HEK293 (cell line): ENCODE data around the gene HES2.

Experiments
- CTCF ChIA-PET: fragments of 350-600 bp; formaldehyde crosslinking; extraction: SDS; loops from one replicate; lab custom pipeline; 2021; ENCODE audit warnings: antibody characterized with exemption; lab: Yijun Ruan, JAX
- POLR2A ChIA-PET: fragments of 300-600 bp; formaldehyde crosslinking; extraction: SDS; loops from one replicate; lab custom pipeline; 2020; ENCODE audit warnings: antibody characterized with exemption, inconsistent platforms; lab: Yijun Ruan, JAX
- H3K27ac ChIP-seq: fragments of 200-500 bp; sonication (Bioruptor generic); 2 replicates; pipeline ENCODE4 v1.5.1; 2014; ENCODE audit warnings: low read depth, low read length, control low read depth, inconsistent platforms; ENCODE audit errors: extremely low read depth
- H3K36me3 ChIP-seq, 2 experiments: fragments of 200-500 bp in 1 of 2; sonication (Bioruptor generic) in 1 of 2; 1 replicate in 1 of 2; 2 replicates in 1 of 2; pipeline ENCODE4 v1.5.1; 2014 to 2017; ENCODE audit warnings: inconsistent platforms in 2 of 2, low read length in 2 of 2; ENCODE audit not compliant: control insufficient read depth in 2 of 2, insufficient read depth in 1 of 2
- H3K4me1 ChIP-seq: fragments of 200-500 bp; sonication (Bioruptor generic); 2 replicates; pipeline ENCODE4 v1.5.1; 2014; ENCODE audit warnings: mild to moderate bottlenecking, low read length, inconsistent platforms; ENCODE audit not compliant: control insufficient read depth, insufficient read depth
- H3K4me3 ChIP-seq: 2 replicates; pipeline ENCODE4 v1.5.1; 2011; ENCODE audit warnings: low read depth, mild to moderate bottlenecking, control low read depth, low read length, moderate library complexity
- H3K9me3 ChIP-seq: fragments of 200-500 bp; sonication (Bioruptor generic); 2 replicates; pipeline ENCODE4 v1.5.1; 2014; ENCODE audit warnings: low read depth, low read length, inconsistent platforms; ENCODE audit not compliant: control insufficient read depth, insufficient read depth
- AEBP2 ChIP-seq: fragments of 450-650 bp; formaldehyde crosslinking; IDR thresholded peaks from 2 replicates; pipeline ENCODE4 v1.5.1; 2016; ENCODE audit warnings: missing biosample characterization, missing genetic modification characterization, borderline replicate concordance
- BCL11A ChIP-seq: fragments of 450-650 bp; formaldehyde crosslinking; IDR thresholded peaks from 2 replicates; pipeline ENCODE4 v1.5.1; 2016; ENCODE audit warnings: low read depth, missing biosample characterization, missing genetic modification characterization
- GLIS1 ChIP-seq: fragments of 450-650 bp; formaldehyde crosslinking; IDR thresholded peaks from 2 replicates; pipeline ENCODE4 v1.5.1; 2016; ENCODE audit warnings: missing biosample characterization, missing genetic modification characterization
- MEIS1 ChIP-seq: sonication (generic); formaldehyde crosslinking; IDR thresholded peaks from 2 replicates; pipeline ENCODE4 v1.8.1; 2022; ENCODE audit warnings: missing genetic modification reagents, mild to moderate bottlenecking, borderline replicate concordance
- WT1 ChIP-seq: fragments of 450-650 bp; formaldehyde crosslinking; IDR thresholded peaks from 2 replicates; pipeline ENCODE4 v1.5.1; 2016; ENCODE audit warnings: missing biosample characterization, missing genetic modification characterization
- ZBTB10 ChIP-seq: fragments of 450-650 bp; formaldehyde crosslinking; IDR thresholded peaks from 2 replicates; pipeline ENCODE4 v1.5.1; 2016; ENCODE audit warnings: missing biosample characterization, missing genetic modification characterization
- ZBTB49 ChIP-seq: fragments of 450-650 bp; formaldehyde crosslinking; IDR thresholded peaks from 2 replicates; pipeline ENCODE4 v1.5.1; 2016; ENCODE audit warnings: missing biosample characterization, missing genetic modification characterization, low read depth
- ZNF174 ChIP-seq: fragments of 450-650 bp; formaldehyde crosslinking; IDR thresholded peaks from 2 replicates; pipeline ENCODE4 v1.5.0; 2017; ENCODE audit warnings: missing biosample characterization, mild to moderate bottlenecking, missing genetic modification characterization
- ZNF211 ChIP-seq: fragments of 450-650 bp; formaldehyde crosslinking; IDR thresholded peaks from 2 replicates; pipeline ENCODE4 v1.5.1; 2016; ENCODE audit warnings: low read depth, missing biosample characterization, missing genetic modification characterization
- ZNF223 ChIP-seq: fragments of 450-650 bp; formaldehyde crosslinking; IDR thresholded peaks from 2 replicates; pipeline ENCODE4 v1.5.1; 2016; ENCODE audit warnings: missing biosample characterization, missing genetic modification characterization
- ZNF248 ChIP-seq: fragments of 450-650 bp; formaldehyde crosslinking; IDR thresholded peaks from 2 replicates; pipeline ENCODE4 v1.5.1; 2017; ENCODE audit warnings: missing biosample characterization, missing genetic modification characterization
- ZNF311 ChIP-seq: fragments of 450-650 bp; formaldehyde crosslinking; IDR thresholded peaks from 2 replicates; pipeline ENCODE4 v1.5.1; 2017; ENCODE audit warnings: missing biosample characterization, missing genetic modification characterization, borderline replicate concordance
- ZNF341 ChIP-seq: fragments of 450-650 bp; formaldehyde crosslinking; IDR thresholded peaks from 2 replicates; pipeline ENCODE4; 2016; ENCODE audit warnings: low read depth, missing biosample characterization, missing genetic modification characterization
- ZNF449 ChIP-seq: fragments of 450-650 bp; formaldehyde crosslinking; IDR thresholded peaks from 2 replicates; pipeline ENCODE4 v1.5.1; 2017; ENCODE audit warnings: missing biosample characterization, mild to moderate bottlenecking, missing genetic modification characterization, moderate library complexity
- ZNF514 ChIP-seq: fragments of 450-650 bp; formaldehyde crosslinking; IDR thresholded peaks from 2 replicates; pipeline ENCODE4 v1.5.1; 2016; ENCODE audit warnings: missing biosample characterization, missing genetic modification characterization
- ZNF548 ChIP-seq: fragments of 450-650 bp; formaldehyde crosslinking; IDR thresholded peaks from 2 replicates; pipeline ENCODE4 v1.5.1; 2016; ENCODE audit warnings: missing biosample characterization, missing genetic modification characterization
- ZNF629 ChIP-seq: fragments of 450-650 bp; formaldehyde crosslinking; IDR thresholded peaks from 2 replicates; pipeline ENCODE4 v1.5.1; 2017; ENCODE audit warnings: missing biosample characterization, missing genetic modification characterization
- ZNF677 ChIP-seq: fragments of 450-650 bp; IDR thresholded peaks from 2 replicates; pipeline ENCODE4 v1.5.0; 2018; ENCODE audit warnings: missing biosample characterization, mild to moderate bottlenecking, missing genetic modification characterization, moderate library complexity
- ZNF76 ChIP-seq: fragments of 450-650 bp; formaldehyde crosslinking; IDR thresholded peaks from 2 replicates; pipeline ENCODE4; 2016; ENCODE audit warnings: low read depth, missing biosample characterization, missing genetic modification characterization, borderline replicate concordance

The HES2 gene

GRCh38 chr1:6417961-6418667 lies 1.6 kb downstream of the HES2 start:
- Histone ChIP-seq H3K36me3 (no peaks in the 10 kb centered on the region), H3K27ac (no peak overlapping the region), H3K4me3 (no peak overlapping the region), H3K9me3 (no peaks in the 10 kb centered on the region), H3K4me1 (no peaks in the 10 kb centered on the region; the same call in 1 of the 2 replicates)
- CTCF ChIA-PET: interaction anchor here (0.6 to 6.5 kb wide), 3 partner anchors 13 to 59 kb away, joined by 4 to 117 read pairs (median 7); no protein-coding TSS in a partner anchor
- POLR2A ChIA-PET: interaction anchor here (2.0 kb wide), 1 partner anchor 30 kb away, joined by 4 read pairs; no protein-coding TSS in a partner anchor
- TF ChIP-seq ZNF629 (tag by site-specific recombination) (no peak), ZNF341 (tag by site-specific recombination) (no peak), ZNF76 (tag by site-specific recombination) (no peak), ZNF449 (tag by site-specific recombination) (no peak), ZNF514 (tag by site-specific recombination) (no peak)
- TF ChIP-seq, all 188 proteins: peak for 0

- Histone ChIP-seq H3K4me1 (no peaks in the 10 kb centered on the region; the same call in 1 of the 2 replicates), H3K27ac (no peak overlapping the region), H3K4me3 (no peak overlapping the region), H3K9me3 (no peaks in the 10 kb centered on the region), H3K36me3 (no peaks in the 10 kb centered on the region)
- ChIA-PET POLR2A (no interaction called here), CTCF (interaction anchor here (0.5 to 1.9 kb wide), 3 partner anchors 12 to 176 kb away, joined by 3 to 10 read pairs (median 7); no protein-coding TSS in a partner anchor)
- TF ChIP-seq ZNF548 (tag by site-specific recombination): no peak
- no peak for TF ChIP-seq AEBP2 (tag by site-specific recombination)
- TF ChIP-seq ZBTB10: no peak
- no peak for TF ChIP-seq ZNF174
- no peak for TF ChIP-seq ZNF311 (tag by site-specific recombination)
- no peak for TF ChIP-seq MEIS1 (CRISPR knock-in tag)
- TF ChIP-seq ZNF248: no peak
- TF ChIP-seq GLIS1: no peak
- no peak for TF ChIP-seq ZNF223 (tag by site-specific recombination)
- TF ChIP-seq ZNF514 (tag by site-specific recombination): no peak
- no peak for TF ChIP-seq BCL11A (tag by site-specific recombination)
- TF ChIP-seq ZNF677 (tag by site-specific recombination): no peak
- TF ChIP-seq ZNF211: no peak
- TF ChIP-seq WT1 (tag by site-specific recombination): no peak
- no peak for TF ChIP-seq ZBTB49
Observed at GRCh38 chr1:6416906-6417305, 2.8 kb downstream of the HES2 start.
